NK-92 (cell line): ENCODE measurements around the gene TCF20.

Source experiments
- DNase-seq: peaks from one replicate; lab custom pipeline; 2025; ENCODE audit not compliant: unreplicated experiment; lab: John Stamatoyannopoulos, UW

The TCF20 gene

DNA sequence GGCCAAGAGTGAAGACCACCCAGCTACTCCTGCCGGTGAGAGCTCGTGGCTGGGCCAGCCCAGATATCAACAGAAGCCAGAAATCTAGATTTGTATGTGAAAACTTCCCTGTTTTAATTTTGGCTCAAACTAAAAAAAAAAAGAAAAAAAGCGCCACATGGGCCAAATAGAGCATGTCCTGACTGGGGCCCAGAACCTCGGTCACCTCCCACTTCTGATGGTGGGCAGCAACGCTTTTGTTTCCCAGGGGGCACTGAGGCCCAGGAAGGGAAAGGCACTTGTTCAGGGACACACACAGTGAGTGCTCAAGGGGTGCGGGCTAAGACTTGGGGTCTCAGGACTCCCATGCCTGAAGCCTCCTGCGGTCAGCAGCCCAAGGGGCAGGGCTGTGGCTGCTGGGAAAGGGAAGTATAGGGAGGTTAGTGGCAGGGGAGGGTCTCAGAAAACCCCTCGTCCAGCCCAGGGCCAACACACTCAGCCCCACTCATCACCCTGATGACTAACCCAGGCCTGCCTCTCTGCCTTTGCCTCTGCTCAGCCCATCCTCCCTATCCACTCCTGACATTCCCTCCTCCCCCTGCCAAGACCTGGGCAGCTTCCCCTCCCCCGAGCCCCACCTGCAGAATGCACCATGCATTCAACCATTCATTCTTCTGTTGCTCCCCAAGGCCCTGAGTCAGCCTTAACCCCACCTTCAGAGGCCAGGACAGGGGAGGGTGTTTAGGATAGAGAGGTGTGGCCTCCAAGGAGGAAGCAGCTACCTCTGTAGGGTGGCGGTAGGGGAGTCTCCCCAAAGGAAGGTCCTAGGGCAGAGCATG is 30.0 kb upstream of the TCF20 start:
- no peak for DNase-seq

DNA sequence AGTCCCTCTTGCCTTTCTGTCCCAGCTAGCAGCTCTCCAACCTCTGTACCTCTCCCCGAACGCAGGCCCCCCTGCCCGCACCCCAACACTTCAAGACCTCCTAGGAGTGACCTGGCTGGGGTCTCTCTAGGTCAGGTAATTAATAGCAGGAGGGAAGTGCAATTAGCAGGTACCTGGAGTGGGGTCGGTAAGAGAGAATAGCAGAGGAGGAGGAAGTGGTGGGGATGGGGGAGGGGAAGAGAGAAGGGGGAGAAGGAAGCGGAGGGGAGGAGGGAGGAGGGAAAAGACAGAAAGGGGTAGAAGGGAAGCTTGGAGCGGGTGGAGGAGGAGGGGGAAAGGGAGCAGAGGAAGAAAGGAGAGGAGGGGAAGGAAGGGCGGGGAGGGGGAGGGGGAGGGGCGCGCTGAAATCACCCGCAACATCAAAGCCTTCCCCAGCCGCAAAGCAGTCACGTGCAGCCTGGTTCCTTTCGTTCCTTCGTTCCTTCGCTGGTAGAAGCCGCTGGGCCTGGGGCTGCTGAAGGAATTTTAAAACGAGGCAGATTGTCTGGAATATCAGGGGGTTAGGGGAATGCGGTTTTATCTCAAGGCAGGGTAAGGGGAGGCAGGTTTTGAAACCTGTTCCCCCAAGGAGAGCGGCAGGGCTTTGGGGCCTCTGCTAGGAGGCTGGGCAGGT is 29.3 kb upstream of the TCF20 start:
- DNase-seq, result no peak

DNA sequence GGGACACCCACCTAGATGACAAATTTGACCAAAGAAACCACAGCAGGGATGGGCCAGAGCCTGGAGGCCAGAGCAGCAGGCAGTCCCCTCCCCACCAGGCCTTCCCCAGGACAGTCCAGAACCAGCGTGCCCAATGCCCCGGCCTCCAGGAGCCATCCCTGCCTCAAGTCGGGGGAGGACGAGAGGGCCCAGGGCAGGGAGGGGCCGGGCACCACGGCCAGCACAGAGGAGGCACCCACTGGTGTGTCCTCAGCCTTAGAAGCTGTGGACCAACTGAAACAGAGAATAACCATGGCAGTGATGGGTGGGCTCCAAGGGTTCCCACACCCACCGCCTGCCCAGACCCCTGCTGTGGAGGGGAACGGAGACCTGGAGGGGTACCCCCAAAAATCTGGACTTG is 28.3 kb upstream of the TCF20 start:
- no peak for DNase-seq

DNA sequence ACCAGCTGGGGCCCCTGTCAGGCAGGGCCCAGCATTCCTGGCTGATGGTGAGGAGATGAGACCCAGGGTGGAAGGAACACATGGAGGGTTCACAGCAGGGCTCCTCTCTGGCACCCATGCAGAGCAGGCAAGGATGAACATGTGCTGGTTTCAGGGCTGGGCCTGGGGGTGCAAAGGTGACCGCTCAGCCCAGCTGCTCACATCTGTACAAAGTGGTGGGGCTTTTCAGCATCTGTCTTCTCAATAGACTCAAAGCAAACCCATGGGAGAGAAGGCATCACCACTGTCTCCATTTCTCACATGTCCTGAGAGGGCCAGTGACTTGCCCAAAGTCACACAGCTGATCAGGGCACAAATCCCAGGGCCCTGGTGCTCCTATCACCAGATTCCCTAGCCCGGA is 27.3 kb upstream of the TCF20 start:
- DNase-seq, result no peak

DNA sequence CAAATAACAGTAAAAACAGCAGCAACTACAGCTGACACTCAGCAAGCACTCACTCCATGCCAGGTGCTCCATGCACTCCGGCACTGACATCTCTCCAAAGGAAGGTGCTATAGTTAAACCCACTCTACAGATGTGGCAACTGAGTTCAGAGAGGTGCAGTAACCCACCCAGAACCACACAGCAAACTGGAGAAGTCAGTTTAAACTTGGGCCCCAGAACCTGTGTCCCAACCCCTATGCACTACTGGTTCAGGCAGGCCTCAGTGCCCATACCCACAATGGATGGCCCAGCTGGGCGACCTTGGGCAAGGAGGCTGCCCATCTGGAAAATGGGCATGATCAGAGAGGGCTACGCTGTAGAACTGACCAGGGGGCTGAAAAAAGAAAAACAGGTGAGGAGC is 26.4 kb upstream of the TCF20 start:
- no peak for DNase-seq

DNA sequence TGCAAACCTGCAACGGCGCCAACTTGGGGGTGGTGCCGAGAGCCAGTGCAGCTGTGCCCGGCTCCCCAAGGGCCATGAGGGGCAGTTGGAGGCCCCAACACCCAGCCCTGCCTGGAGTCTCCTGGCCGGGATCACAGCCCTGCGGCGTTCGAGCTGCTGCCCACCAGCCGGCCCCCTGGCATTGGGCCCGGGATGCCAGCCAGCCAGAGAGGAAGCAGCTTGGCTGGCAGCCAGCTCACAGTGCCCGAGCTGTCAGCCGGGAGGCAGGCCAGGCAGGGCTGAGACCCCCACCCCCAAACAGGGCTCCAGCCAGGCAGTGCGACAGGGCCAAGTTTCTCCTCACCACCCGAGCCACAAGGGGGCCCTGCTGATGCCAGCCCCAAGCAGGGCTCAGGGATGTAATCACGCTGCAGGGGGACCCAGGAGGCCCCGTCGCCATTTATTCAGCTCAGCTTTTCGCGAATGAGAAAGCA is 26.0 kb upstream of the TCF20 start:
- no peak for DNase-seq

DNA sequence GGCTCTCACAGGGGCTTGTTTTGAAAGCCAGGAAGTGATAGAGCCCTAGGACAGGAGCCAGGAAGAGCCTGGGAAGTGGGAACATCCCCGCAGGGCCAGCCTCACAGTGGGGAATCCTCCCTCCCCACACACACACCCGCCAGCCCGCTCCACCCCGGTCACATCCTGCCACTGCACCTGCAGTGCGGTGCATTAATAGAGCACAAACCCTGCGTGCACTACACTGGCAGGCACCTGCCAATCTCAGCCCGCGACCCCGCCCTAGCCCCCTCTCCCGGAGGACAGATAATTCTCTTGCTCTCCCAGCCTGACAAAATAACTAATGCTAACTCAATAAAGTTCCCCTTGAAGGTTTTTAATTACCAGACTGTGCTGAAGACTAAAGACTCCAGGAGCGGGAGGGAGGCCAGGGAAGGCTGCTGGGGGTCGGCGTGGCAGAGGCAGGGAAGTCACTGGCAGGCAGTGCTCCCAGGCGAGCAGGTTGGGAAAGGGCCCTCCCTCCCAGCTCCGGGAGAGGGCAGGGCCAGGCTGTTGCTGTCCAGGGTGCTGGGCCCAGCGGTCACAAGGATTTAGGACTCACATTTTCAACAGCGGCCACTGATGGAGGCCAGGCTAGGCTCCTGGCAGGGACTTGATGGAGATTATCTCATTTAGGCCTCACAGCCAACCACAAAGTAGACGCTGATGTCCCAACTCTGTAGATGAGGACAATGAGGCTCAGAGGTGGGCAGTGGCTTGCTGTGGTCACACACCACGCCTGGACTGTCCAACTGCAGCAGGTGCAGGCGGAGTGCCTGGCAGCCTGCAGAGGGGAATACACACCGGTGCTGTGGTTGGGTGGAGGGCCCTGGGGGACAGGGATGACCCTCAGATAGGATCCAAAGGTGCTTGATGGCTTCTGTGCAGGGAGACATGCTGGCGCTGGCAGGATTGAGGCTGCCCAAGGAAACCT is 23.9 kb upstream of the TCF20 start:
- no peak for DNase-seq

DNA sequence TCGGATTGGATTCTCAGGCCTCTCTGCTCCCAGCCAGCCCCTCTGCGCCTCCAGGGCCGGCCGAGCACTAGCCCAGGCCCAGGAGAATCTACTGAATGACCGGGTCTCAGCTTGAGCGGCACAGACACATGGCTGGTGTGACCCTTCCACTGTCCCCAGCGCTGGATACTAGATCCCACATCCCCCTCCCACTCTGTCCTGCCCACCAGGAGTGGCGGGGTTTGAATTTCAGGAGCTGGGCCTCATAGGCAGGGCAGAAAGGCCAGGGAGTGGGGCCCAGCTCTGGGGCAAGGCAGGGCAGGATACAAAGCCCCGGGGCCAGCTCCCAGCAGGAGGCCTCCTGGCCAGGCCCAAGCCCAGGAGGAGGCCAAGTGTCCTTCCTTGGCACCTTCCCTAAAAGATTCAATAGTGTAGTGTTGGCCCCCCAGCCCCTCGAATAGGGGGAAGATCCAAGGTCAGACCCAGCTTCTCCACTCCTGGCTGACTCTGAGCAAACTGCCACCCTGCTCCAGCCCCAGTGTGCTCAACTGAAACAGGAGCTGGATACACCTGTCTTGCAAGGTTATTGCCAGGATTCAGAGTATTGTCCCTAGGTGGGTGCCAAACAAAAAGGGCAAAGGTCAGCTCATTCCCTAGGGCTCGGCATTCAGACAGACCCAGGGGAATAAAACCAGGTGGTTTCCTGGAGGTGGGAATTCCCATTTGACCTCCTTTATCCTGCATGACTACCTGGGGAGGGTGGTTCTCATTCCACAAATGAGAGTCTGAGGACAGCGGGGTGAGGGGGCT is 22.5 kb upstream of the TCF20 start:
- DNase-seq, result no peak

DNA sequence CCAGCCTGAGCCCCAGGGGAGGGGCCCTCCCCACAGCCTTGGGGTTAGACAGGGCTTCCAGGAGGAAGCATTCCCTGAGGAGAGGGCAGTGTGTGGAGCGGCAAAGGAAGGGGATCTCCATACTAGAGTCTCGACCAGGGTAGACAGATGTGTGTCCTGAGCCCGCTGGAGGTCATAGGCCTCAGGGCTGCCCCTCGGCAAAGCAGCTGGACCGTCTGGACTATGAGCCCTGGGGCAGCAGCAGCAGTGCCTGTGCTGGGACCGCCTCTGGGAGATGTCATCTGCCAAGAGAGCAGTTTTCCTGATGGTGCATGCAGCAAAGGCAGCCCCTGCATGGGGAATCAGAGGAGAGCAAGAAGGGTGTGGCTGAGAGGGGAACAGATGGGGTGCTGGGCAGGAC is 20.8 kb upstream of the TCF20 start:
- DNase-seq, result no peak

DNA sequence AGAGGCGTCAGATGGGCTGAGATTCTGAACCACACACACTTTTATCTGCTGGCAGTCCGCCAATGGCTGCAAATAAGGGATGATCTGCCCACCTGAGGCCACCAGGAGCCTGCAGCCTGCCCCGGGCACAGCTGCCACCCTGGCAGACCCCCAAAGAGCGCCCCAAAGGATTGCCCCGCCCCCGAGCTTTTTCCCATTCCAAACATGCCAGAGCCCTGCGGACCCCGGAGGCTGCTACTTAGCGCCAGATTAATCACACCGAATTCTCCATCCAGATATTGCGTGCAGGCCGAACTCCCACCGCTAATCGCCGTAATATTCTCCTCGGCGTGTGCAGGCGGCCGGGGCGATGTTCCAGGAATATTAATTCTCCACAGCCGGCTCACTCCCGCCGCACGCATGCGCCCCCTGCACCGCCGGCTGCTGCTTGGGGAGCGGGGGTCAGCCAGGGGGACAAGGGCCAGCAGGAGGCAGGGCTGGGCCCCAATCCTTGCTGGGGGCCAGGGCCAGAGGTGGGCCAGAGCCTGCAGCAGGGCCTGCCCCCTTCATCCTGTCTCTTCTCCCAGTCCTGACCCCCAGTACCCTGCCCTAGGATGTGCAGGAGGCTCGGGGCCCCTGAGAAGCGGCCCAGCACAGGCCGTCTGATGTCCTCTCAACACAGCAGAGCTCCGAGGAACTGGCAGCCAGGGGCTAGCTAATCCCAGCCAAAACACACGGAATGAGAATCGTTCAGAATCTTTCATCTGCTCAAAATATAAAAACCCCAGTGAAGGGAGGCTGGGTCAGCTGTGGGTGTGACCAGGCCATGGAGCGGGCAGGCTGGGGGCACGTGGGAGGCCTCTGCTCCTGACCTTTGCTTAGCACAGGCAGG is 19.5 kb upstream of the TCF20 start:
- no peak for DNase-seq

DNA sequence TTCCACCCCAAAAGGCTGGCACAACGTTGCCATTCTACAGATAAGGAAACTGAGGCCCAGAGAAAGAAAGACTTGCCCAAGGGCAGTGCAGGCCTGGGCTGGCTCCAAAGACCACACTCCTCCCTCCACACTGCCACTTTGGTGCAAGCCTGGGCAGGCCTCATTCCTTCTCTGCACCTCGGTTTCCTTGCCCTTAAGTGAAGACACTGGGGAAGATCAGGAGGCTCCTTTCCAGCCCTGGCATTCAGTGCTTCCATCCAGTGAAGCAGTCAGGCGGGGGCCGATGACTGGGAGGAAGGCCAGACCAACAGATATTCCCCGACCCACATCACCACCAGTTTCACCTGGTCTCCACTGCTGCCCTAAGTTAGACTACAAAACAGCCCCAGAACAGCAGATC is 18.3 kb upstream of the TCF20 start:
- DNase-seq, result no peak

DNA sequence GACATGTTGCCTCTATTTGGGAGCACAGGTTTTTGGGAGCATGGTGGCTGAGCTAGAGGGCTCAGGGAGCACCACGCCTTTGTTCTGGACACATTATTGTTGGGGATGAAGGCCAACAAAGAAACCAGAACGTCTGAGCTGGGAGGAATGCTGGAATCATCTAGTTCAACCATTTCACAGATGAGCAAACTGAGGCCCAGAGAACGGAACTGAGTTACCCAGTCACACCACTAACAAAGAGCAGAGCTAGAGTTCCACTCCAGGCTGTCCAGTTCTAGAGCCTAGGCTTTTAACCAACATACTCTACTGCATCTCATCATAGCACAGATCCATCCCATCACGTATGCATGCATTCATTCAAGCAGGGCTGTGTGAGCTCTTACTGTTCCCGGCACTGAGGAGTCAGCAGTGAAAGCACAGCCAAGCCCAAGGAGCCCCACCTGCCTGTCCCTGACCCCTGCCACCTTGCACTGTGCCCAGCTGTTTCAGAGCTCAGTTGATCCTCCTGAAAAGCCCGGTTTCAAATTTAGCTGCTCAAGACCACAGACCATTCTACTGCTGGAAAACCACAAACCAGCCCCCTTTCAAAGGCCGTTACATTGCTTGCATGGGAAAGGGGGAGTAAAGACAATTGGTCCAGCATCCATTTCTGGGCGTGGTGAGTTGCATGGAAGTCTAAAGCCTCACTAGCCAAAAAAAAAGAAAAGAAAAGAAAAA is 16.9 kb upstream of the TCF20 start:
- DNase-seq, result no peak

DNA sequence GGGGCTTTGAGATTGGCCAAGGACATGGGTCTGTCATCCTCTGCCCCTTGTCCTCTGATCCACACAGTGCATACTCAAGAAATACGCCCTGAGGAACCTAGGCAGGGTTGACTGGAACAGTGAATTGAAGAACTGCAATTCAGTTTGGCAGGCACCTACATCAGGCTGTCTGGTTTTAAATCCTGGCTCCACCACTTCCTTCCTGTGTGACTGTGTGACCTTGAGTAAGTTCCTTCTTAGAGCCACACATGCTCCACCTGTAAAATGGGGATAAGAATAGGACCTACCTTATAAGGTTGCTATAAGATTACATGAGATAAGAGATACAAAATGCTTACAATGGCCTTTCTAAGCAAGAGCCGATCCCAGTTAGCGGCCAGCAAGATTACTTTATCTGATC is 15.8 kb upstream of the TCF20 start:
- no peak for DNase-seq

DNA sequence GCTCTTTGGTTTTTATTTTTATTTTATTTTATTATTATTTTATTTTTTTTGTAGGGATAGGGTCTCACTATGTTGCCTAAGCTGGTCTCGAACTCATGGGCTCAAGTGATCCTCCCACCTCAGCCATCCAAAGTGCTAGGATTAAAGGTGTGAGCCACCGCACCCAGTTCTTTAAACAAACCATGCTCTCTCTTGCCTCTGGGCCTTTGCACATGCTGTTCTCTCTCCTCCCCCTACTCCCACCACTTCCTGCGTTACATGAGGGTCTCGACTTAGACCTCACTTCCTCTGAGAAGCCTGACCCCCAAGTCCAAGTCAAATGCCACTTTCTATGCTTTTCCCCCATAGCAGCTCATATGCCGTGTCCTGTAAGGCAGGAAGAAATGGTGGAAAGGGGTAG is 15.2 kb upstream of the TCF20 start:
- DNase-seq, result no peak

DNA sequence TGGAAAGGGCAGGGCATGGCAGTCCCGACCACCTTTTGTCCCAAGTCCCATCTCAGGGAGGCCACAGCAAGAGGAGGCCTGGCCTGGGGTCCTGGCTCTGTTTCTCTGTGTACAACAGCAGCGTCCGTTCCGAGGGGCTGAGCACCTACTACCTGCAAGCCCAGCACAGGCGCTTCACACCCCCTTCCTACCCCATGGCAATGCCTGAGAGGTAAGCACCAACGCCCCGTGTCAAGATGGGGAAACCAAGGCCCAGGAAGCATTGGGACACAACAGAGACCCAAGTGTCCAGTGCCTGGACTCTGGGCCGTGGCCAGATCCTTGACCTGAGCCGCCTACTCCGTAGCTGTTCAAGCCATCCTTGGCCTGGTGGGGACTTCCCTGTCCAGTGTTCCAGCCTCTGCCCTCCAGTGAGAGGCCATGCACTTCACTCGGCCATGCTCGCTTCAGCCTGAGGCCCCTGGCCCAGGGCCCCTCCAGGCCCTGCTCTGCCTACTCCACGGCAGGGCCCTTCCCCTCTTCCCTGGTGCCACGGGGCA is 14.3 kb upstream of the TCF20 start:
- DNase-seq, result no peak

DNA sequence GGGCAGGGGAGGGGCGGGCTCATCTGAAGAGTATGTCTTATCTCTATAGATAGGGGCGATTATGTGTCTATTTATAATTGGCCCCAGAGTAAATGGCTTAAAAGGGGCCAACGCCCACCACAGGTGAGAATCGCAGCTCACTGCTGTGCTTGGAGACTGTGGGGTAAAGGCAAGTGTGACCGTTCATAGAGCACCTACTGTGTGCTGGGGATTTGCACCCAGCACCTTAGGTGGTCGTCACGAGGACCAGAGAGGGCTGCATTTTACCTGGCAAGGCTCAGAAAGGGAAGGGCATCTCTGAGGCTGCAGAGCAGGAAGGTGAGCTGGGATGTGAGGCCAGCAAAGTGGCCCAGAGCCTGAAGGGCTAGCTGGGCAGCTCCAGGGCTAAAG is 13.7 kb upstream of the TCF20 start:
- no peak for DNase-seq

DNA sequence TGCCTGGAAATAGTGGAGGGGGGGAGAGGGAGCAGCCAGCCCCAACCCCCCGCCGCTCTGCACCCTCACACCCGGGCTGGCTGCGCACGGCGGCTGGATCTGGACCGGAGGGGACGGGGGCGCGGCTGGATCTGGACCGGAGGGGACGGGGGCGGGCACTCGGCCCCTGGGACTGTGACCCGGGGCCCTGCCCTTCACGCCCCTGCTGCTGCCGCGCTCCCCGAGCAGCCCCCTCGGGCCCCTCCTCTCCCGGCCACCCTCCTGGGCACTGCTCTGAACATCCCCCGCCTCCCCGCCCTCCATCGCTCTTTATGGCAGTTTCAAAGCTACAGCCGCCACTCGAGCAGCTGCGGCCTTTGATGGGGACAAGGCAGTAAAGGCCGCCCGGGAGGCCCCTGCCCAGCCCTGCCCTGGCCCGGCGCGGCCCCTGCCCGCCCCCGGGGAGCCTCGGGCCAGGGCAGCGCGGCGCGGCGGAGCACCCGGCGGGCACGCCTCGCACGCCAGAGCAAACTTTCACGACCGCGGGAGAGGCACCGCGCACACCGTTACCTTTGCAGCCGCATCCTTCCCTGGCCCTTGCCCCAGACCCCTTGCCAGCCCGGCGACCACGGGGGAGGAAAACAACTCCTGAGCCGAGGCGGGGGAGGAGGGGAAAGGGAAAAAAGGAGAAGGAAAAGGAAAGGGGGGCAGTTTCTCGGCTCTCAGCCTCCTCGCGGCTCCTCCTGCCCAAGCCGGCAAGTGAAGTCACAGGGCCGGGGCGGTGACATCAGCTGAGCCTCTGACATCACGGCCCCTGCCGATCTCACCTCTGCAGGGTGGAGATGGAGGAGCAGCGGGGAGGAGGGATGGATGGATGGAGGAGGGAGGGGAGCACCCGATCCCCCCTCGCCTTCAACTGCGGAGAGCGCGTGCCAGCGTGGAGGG is 13.1 kb upstream of the TCF20 start:
- no peak for DNase-seq

DNA sequence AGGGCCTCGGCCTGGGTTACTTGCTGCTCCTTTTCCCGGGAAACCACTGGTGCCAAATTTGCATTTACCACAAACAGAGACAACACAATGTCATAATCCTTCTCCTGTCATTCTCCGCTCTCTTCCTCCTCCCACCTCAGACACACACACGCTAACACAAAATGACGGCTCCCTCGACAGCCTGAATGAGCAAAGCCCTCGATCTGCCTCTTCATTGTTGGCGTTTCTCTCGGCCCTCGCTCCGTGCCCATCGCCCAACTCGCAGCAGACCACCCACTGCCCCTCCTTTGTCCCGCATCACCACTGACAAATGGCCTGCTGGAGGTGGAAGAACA is 12.5 kb upstream of the TCF20 start:
- no peak for DNase-seq
